Ishikawa (cell line): ENCODE data around the gene TAF11L6.

Source experiments
- CEBPB ChIP-seq: IDR thresholded peaks from 2 replicates; pipeline ENCODE4 v1.6.1; 2012
- CREB1 ChIP-seq: IDR thresholded peaks from 2 replicates; pipeline ENCODE4 v1.6.1; 2012; ENCODE audit warnings: low read depth
- EP300 ChIP-seq: IDR thresholded peaks from 2 replicates; pipeline ENCODE4 v1.6.1; 2012; ENCODE audit warnings: borderline replicate concordance
- FOXM1 ChIP-seq: IDR thresholded peaks from 2 replicates; pipeline ENCODE4 v1.6.1; 2012; ENCODE audit warnings: low read depth, borderline replicate concordance
- NFIC ChIP-seq: IDR thresholded peaks from 2 replicates; pipeline ENCODE4 v1.6.1; 2012
- RAD21 ChIP-seq: IDR thresholded peaks from 2 replicates; pipeline ENCODE4 v1.6.1; 2012; ENCODE audit warnings: low read depth
- REST ChIP-seq: IDR thresholded peaks from 2 replicates; pipeline ENCODE4 v1.6.1; 2012; ENCODE audit warnings: low read depth, mild to moderate bottlenecking
- TAF1 ChIP-seq: IDR thresholded peaks from 2 replicates; pipeline ENCODE4 v1.6.1; 2012; ENCODE audit warnings: low read depth, mild to moderate bottlenecking
- TCF12 ChIP-seq: IDR thresholded peaks from 2 replicates; pipeline ENCODE4 v1.6.1; 2012; ENCODE audit warnings: low read depth
- TEAD4 ChIP-seq: IDR thresholded peaks from 2 replicates; pipeline ENCODE4 v1.6.1; 2012
- USF1 ChIP-seq: IDR thresholded peaks from 2 replicates; pipeline ENCODE4 v1.6.1; 2012
- YY1 ChIP-seq: IDR thresholded peaks from 2 replicates; pipeline ENCODE4 v1.6.1; 2012; ENCODE audit warnings: low read depth
- ZBTB7A ChIP-seq: IDR thresholded peaks from 2 replicates; pipeline ENCODE4 v1.6.1; 2012; ENCODE audit warnings: low read depth
- TF ChIP-seq, protein P1 (sequence below): IDR thresholded peaks from 2 replicates; pipeline ENCODE4 v1.6.1; 2012

DNA sequence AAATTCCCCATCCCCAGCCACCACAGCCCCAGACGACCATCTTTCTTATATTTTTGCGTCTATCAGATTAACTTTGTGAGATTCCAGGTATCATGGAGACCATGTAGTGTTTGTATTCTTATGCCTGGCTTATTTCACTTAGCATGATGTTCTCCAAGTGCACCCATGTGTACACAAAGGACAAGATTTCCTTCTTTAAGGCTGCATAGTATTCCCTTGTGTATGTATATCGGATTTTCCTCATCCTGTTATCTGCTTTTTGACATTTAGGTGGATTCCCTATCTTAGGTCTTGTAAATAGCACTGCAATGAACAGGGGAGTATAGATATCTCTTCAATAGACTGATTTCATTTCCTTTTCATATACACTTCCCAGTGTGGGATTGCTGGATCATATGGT is 35.7 kb upstream of the TAF11L6 start:
- TF ChIP-seq FOXM1, result no peak
- TF ChIP-seq, protein P1, sequence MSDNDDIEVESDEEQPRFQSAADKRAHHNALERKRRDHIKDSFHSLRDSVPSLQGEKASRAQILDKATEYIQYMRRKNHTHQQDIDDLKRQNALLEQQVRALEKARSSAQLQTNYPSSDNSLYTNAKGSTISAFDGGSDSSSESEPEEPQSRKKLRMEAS, result no peak
- no peak for TF ChIP-seq YY1
- TF ChIP-seq RAD21, result no peak
- no peak for TF ChIP-seq EP300
- no peak for TF ChIP-seq TAF1
- TF ChIP-seq USF1, result no peak
- no peak for TF ChIP-seq TCF12
- no peak for TF ChIP-seq CEBPB
- TF ChIP-seq TEAD4, result no peak
- TF ChIP-seq NFIC, result no peak
- TF ChIP-seq CREB1, result no peak
- no peak for TF ChIP-seq REST
- TF ChIP-seq ZBTB7A, result no peak
